Thoracic aorta (tissue), 2 donors: ENCODE data around the gene PLAC8. TPM values are rescaled to one million over a fixed set of nuclear protein-coding genes. Genes with fewer than 3 reads are reported as not detected.
"Not testable (repeated sequence)": the region's sequence is repeated elsewhere in the genome, so short reads cannot be mapped to it uniquely, and the experiment has no call there.

ENCODE experiments used
- ATAC-seq: fragments of 150-250 bp; one replicate; pipeline ENCODE4 v1.8.0; 2017; ENCODE audit warnings: low read depth; ENCODE audit not compliant: insufficient number of reproducible peaks, low FRiP score
- DNase-seq: peaks from one replicate; pipeline ENCODE4 v3.0.0-alpha.2; 2020; ENCODE audit warnings: low spot score
- H3K27ac ChIP-seq, 2 donors: fragments of 200-600 bp; sonication (generic); 1 replicate in 1 of 2; 2 replicates in 1 of 2; pipeline ENCODE4 v1.5.1; 2016; ENCODE audit warnings: mild to moderate bottlenecking in 2 of 2, moderate library complexity in 2 of 2
- H3K27me3 ChIP-seq: fragments of 200-600 bp; sonication (generic); replicated peaks from 2 replicates; pipeline ENCODE4 v1.6.0; 2016; ENCODE audit warnings: mild to moderate bottlenecking; ENCODE audit not compliant: insufficient read depth
- H3K36me3 ChIP-seq: fragments of 200-600 bp; sonication (generic); one replicate; pipeline ENCODE4 v1.5.1; 2016
- H3K4me1 ChIP-seq, 2 donors: fragments of 200-600 bp; sonication (generic); 1 replicate in 1 of 2; 2 replicates in 1 of 2; pipeline versions ENCODE4 v1.5.1 to v1.6.0; 2016; ENCODE audit warnings: low read depth in 2 of 2, mild to moderate bottlenecking in 1 of 2; ENCODE audit not compliant: control insufficient read depth in 1 of 2
- H3K4me3 ChIP-seq: fragments of 200-600 bp; sonication (generic); 2 replicates; pipeline ENCODE4 v1.5.1; 2016; ENCODE audit warnings: mild to moderate bottlenecking
- H3K9me3 ChIP-seq: fragments of 200-600 bp; sonication (generic); 2 replicates; pipeline ENCODE4 v1.5.1; 2016
- CTCF ChIP-seq: fragments of 200-600 bp; sonication (generic); IDR thresholded peaks from one replicate; pipeline ENCODE4 v1.5.1; 2019; ENCODE audit warnings: antibody characterized with exemption
- total RNA-seq, 2 donors: library from RNA; depleted of rRNA; stranded (reverse); fragments of >200 nt; gene quantifications; one replicate each; pipeline versions ENCODE4 v1.1.0 to v1.2.3, GENCODE V29; 2016

PLAC8 gene
- total RNA-seq, 2 donors from 2014 or later = 3.7 TPM; not detected in 1

GRCh38 chr4:83080561-83080960 is 34.0 kb downstream of the PLAC8 start:
- ATAC-seq (no peak), DNase-seq (no peak)
- Histone ChIP-seq H3K36me3 (peaks cover 2% of the 10 kb centered on the region), H3K27me3 (no peaks in the 10 kb centered on the region), H3K9me3 (no peaks in the 10 kb centered on the region), H3K4me3 (no peak overlapping the region), H3K27ac (no peak overlapping the region), H3K4me1 (no peaks in the 10 kb centered on the region)
- TF ChIP-seq CTCF = no peak

GRCh38 chr4:83075311-83076095 is 39.0 kb downstream of the PLAC8 start:
- Histone ChIP-seq H3K27ac (no peak overlapping the region), H3K4me1 (no peaks in the 10 kb centered on the region), H3K27me3 (no peaks in the 10 kb centered on the region), H3K4me3 (no peak overlapping the region), H3K9me3 (no peaks in the 10 kb centered on the region), H3K36me3 (peaks cover 6% of the 10 kb centered on the region)
- ATAC-seq = no peak
- TF ChIP-seq CTCF = no peak
- DNase-seq = no peak

GRCh38 chr4:83074783-83075182 is 39.7 kb downstream of the PLAC8 start:
- not testable (repeated sequence) for H3K9me3 ChIP-seq, H3K27me3 ChIP-seq, H3K36me3 ChIP-seq, H3K27ac ChIP-seq, ATAC-seq, DNase-seq, H3K4me1 ChIP-seq, H3K4me3 ChIP-seq

- no peak for ATAC-seq
- peak; percentile 58 for TF ChIP-seq CTCF
- Histone ChIP-seq H3K4me3 (no peak overlapping the region), H3K27ac (no peak overlapping the region), H3K36me3 (peaks cover 10% of the 10 kb centered on the region), H3K4me1 (no peaks in the 10 kb centered on the region), H3K27me3 (no peaks in the 10 kb centered on the region), H3K9me3 (no peaks in the 10 kb centered on the region)
- no peak for DNase-seq
Observed at GRCh38 chr4:83074086-83074704, 40.3 kb downstream of the PLAC8 start.

- TF ChIP-seq CTCF = no peak
- H3K4me1 ChIP-seq = no peaks in the 10 kb centered on the region
- no peak overlapping the region for H3K27ac ChIP-seq
- DNase-seq (no peak), ATAC-seq (no peak)
- no peak overlapping the region for H3K4me3 ChIP-seq
- H3K9me3 ChIP-seq = no peaks in the 10 kb centered on the region
- H3K36me3 ChIP-seq = peaks cover 17% of the 10 kb centered on the region
- no peaks in the 10 kb centered on the region for H3K27me3 ChIP-seq
Observed at GRCh38 chr4:83071116-83071515, 43.4 kb downstream of the PLAC8 start.
